H1 (cell line): Measurements from ENCODE around the gene GADD45GIP1. TPM values are rescaled to one million over a fixed set of nuclear protein-coding genes. Genes with fewer than 3 reads are reported as not detected.

Experiments
- CTCF ChIA-PET: fragments of 300-600 bp; sonication (Branson Sonifier 250); formaldehyde crosslinking; loops from one replicate; lab custom pipeline; 2021; ENCODE audit not compliant: partially characterized antibody; lab: Charles Lee
- POLR2A ChIA-PET: fragments of 300-600 bp; sonication (Branson Sonifier 250); formaldehyde crosslinking; loops from one replicate; lab custom pipeline; 2021; ENCODE audit warnings: inconsistent platforms; ENCODE audit not compliant: partially characterized antibody; lab: Charles Lee
- DNase-seq, 2 experiments: peaks; one replicate each; pipeline versions ENCODE4 v3.0.0 to v3.0.0-alpha.2; 2010 to 2022; ENCODE audit warnings: low spot score in 2 of 2, low read depth in 1 of 2, mixed read lengths in 1 of 2
- FAIRE-seq: peaks from 2 replicates; lab custom pipeline; 2011; peaks lifted over from hg19 to GRCh38; lab: Jason Lieb, UNC
- H2AFZ ChIP-seq: 2 replicates; pipeline ENCODE4 v1.8.1; 2012; ENCODE audit warnings: low read length, inconsistent platforms
- H2AK5ac ChIP-seq: 2 replicates; pipeline ENCODE4 v1.6.1; 2013; ENCODE audit warnings: low read depth, low read length
- H2BK120ac ChIP-seq: replicated peaks from 2 replicates; pipeline ENCODE3; 2013; ENCODE audit warnings: low read depth, low read length, inconsistent platforms
- H2BK12ac ChIP-seq: 2 replicates; pipeline ENCODE4 v1.6.1; 2013; ENCODE audit warnings: low read depth, low read length
- H2BK15ac ChIP-seq: 2 replicates; pipeline ENCODE4 v1.6.1; 2013; ENCODE audit warnings: low read length
- H2BK20ac ChIP-seq: 2 replicates; pipeline ENCODE4 v1.6.1; 2013; ENCODE audit warnings: low read length
- H2BK5ac ChIP-seq: 2 replicates; pipeline ENCODE4 v1.6.1; 2013; ENCODE audit warnings: low read depth, low read length
- H3K14ac ChIP-seq: 2 replicates; pipeline ENCODE4 v1.6.1; 2013; ENCODE audit warnings: inconsistent platforms; ENCODE audit not compliant: insufficient read length
- H3K18ac ChIP-seq: 2 replicates; pipeline ENCODE4 v1.6.1; 2013; ENCODE audit warnings: low read length; ENCODE audit errors: extremely low read depth
- H3K23ac ChIP-seq: 2 replicates; pipeline ENCODE4 v1.6.1; 2013; ENCODE audit warnings: inconsistent platforms; ENCODE audit not compliant: insufficient read length
- H3K23me2 ChIP-seq: 2 replicates; pipeline ENCODE4 v1.6.1; 2013; ENCODE audit warnings: low read depth, low read length
- H3K27ac ChIP-seq: 2 replicates; pipeline ENCODE4 v1.6.1; 2011; ENCODE audit warnings: low read depth, low read length, inconsistent platforms
- H3K27me3 ChIP-seq, 4 experiments: replicated peaks in 1 of 4; 1 replicate in 1 of 4; 2 replicates in 3 of 4; pipeline versions ENCODE4 v1.6.1 to v1.8.1; 2011 to 2013; ENCODE audit warnings: low read length in 3 of 4, mild to moderate bottlenecking in 3 of 4, inconsistent platforms in 2 of 4, mixed read lengths in 2 of 4, moderate library complexity in 1 of 4; ENCODE audit not compliant: control insufficient read depth in 3 of 4, insufficient read depth in 3 of 4; ENCODE audit errors: extremely low read depth in 1 of 4
- H3K36me3 ChIP-seq, 4 experiments: 2 replicates each; pipeline versions ENCODE4 v1.6.1 to v1.8.1; 2011 to 2013; ENCODE audit warnings: mild to moderate bottlenecking in 4 of 4, low read length in 3 of 4, moderate library complexity in 2 of 4, control low read depth in 1 of 4, inconsistent platforms in 1 of 4; ENCODE audit not compliant: insufficient read depth in 4 of 4, control insufficient read depth in 2 of 4
- H3K4ac ChIP-seq: replicated peaks from 2 replicates; pipeline ENCODE3; 2013; ENCODE audit warnings: low read length, low read depth, mixed read lengths, inconsistent platforms; ENCODE audit not compliant: insufficient read length
- H3K4me1 ChIP-seq, 4 experiments: replicated peaks in 1 of 4; 1 replicate in 1 of 4; 2 replicates in 3 of 4; pipeline versions ENCODE4 v1.6.1 to v1.8.1; 2011 to 2013; ENCODE audit warnings: low read length in 3 of 4, inconsistent platforms in 2 of 4, mixed read lengths in 1 of 4; ENCODE audit not compliant: insufficient read depth in 4 of 4, control insufficient read depth in 3 of 4
- H3K4me2 ChIP-seq, 2 experiments: 2 replicates each; pipeline versions ENCODE4 v1.6.1 to v1.8.1; 2011 to 2013; ENCODE audit warnings: low read depth in 2 of 2, low read length in 2 of 2, control low read depth in 1 of 2, inconsistent platforms in 1 of 2, mild to moderate bottlenecking in 1 of 2; ENCODE audit not compliant: insufficient read depth in 1 of 2
- H3K4me3 ChIP-seq, 4 experiments: fragments of 200-600, 300-600 bp in 1 of 4; sonication (generic), shearing (Covaris generic), sonication (Bioruptor Twin) in 1 of 4; 2 replicates each; pipeline versions ENCODE4 v1.5.1 to v1.8.1; 2011 to 2016; ENCODE audit warnings: low read length in 4 of 4, low read depth in 3 of 4, control low read depth in 2 of 4, inconsistent platforms in 2 of 4, mild to moderate bottlenecking in 2 of 4, mixed read lengths in 1 of 4, moderate library complexity in 1 of 4; ENCODE audit not compliant: insufficient read depth in 2 of 4; ENCODE audit errors: extremely low read depth in 1 of 4
- H3K56ac ChIP-seq: replicated peaks from 2 replicates; pipeline ENCODE3; 2013; ENCODE audit warnings: low read depth, mild to moderate bottlenecking, mixed read lengths, low read length, inconsistent platforms; ENCODE audit not compliant: insufficient read length
- H3K79me1 ChIP-seq: 2 replicates; pipeline ENCODE4 v1.6.1; 2013; ENCODE audit warnings: low read depth, low read length, control low read depth
- H3K79me2 ChIP-seq, 2 experiments: 2 replicates each; pipeline versions ENCODE4 v1.6.1 to v1.8.1; 2012 to 2013; ENCODE audit warnings: low read length in 2 of 2, mild to moderate bottlenecking in 2 of 2, inconsistent platforms in 1 of 2; ENCODE audit not compliant: insufficient read depth in 2 of 2, control insufficient read depth in 1 of 2
- H3K9ac ChIP-seq, 4 experiments: replicated peaks in 1 of 4; 1 replicate in 1 of 4; 2 replicates in 3 of 4; pipeline versions ENCODE4 v1.6.1 to v1.8.1; 2011 to 2013; ENCODE audit warnings: low read depth in 3 of 4, low read length in 3 of 4, control low read depth in 2 of 4, mild to moderate bottlenecking in 2 of 4, moderate library complexity in 2 of 4, inconsistent platforms in 1 of 4; ENCODE audit errors: extremely low read depth in 1 of 4
- H3K9me3 ChIP-seq, 2 experiments: 2 replicates each; pipeline versions ENCODE4 v1.6.1 to v1.8.1; 2012 to 2013; ENCODE audit warnings: mild to moderate bottlenecking in 2 of 2, moderate library complexity in 2 of 2, control low read depth in 1 of 2, inconsistent platforms in 1 of 2, low read depth in 1 of 2, low read length in 1 of 2, mixed read lengths in 1 of 2; ENCODE audit not compliant: insufficient read depth in 2 of 2
- H4K20me1 ChIP-seq, 2 experiments: replicated peaks in 1 of 2; 2 replicates each; pipeline versions ENCODE3 to v1.8.1; 2011 to 2013; ENCODE audit warnings: inconsistent platforms in 2 of 2, low read length in 2 of 2, mild to moderate bottlenecking in 1 of 2; ENCODE audit not compliant: insufficient read depth in 2 of 2, control insufficient read depth in 1 of 2
- H4K5ac ChIP-seq: 2 replicates; pipeline ENCODE4 v1.6.1; 2013; ENCODE audit warnings: low read length, low read depth, mixed read lengths, inconsistent platforms; ENCODE audit not compliant: insufficient read length
- H4K8ac ChIP-seq: 2 replicates; pipeline ENCODE4 v1.8.0; 2013; ENCODE audit warnings: mild to moderate bottlenecking, moderate library complexity, low read length, inconsistent platforms; ENCODE audit not compliant: insufficient read depth; ENCODE audit errors: extremely low read depth
- H4K91ac ChIP-seq: replicated peaks from 2 replicates; pipeline ENCODE3; 2013; ENCODE audit warnings: low read length, mixed read lengths, inconsistent platforms; ENCODE audit not compliant: insufficient read length
- EGR1 ChIP-seq: IDR thresholded peaks from 2 replicates; pipeline ENCODE4 v1.6.1; 2011; ENCODE audit warnings: low read depth, low read length, borderline replicate concordance
- EZH2 ChIP-seq: fragments of 200-600 bp; sonication (generic); IDR thresholded peaks from 2 replicates; pipeline ENCODE4 v1.7.1; 2012; ENCODE audit warnings: low read depth, mild to moderate bottlenecking, moderate library complexity, low read length, inconsistent platforms; ENCODE audit not compliant: severe bottlenecking
- HDAC6 ChIP-seq: IDR thresholded peaks from one replicate; pipeline ENCODE4 v1.7.1; 2012; ENCODE audit warnings: low read depth, mild to moderate bottlenecking, inconsistent platforms, low read length, moderate library complexity
- POU5F1 ChIP-seq: IDR thresholded peaks from 2 replicates; pipeline ENCODE4 v1.6.1; 2011; ENCODE audit warnings: low read depth, mild to moderate bottlenecking, low read length, moderate library complexity
- RAD21 ChIP-seq, 2 experiments: IDR thresholded peaks in 1 of 2; conservative IDR thresholded peaks in 1 of 2; 2 replicates each; pipeline ENCODE4 v1.6.1; 2011; ENCODE audit warnings: low read depth in 2 of 2, low read length in 2 of 2, improper control_type of control experiment in 1 of 2, inconsistent platforms in 1 of 2, mild to moderate bottlenecking in 1 of 2, moderate library complexity in 1 of 2
- RBBP5 ChIP-seq: IDR thresholded peaks from 2 replicates; pipeline ENCODE4 v1.7.1; 2012; ENCODE audit warnings: low read depth, mild to moderate bottlenecking, inconsistent platforms, low read length, moderate library complexity, borderline replicate concordance
- TBP ChIP-seq: IDR thresholded peaks from 2 replicates; pipeline ENCODE4 v1.6.1; 2011; ENCODE audit warnings: low read depth, low read length, improper control_type of control experiment
- WGBS, 2 experiments: shearing (Covaris generic) in 1 of 2; methylation state at CpG; one replicate each; pipeline versions ENCODE4 v1.1.6 to v1.1.7; 2013 to 2015; ENCODE audit warnings: low lambda C conversion rate in 2 of 2, mixed read lengths in 2 of 2, inconsistent platforms in 1 of 2, low coverage in 1 of 2, missing lambda C conversion rate in 1 of 2; ENCODE audit not compliant: insufficient replicate concordance in 2 of 2, insufficient coverage in 1 of 2, insufficient read length in 1 of 2; ENCODE audit errors: extremely low coverage in 1 of 2, missing lambda C conversion rate in 1 of 2; 5-methylcytosine and 5-hydroxymethylcytosine counted together
- polyA plus RNA-seq, 7 experiments: library from polyadenylated mRNA; depleted of rRNA in 3 of 7; stranded (reverse) in 5 of 7; unstranded in 2 of 7; fragments of >200 nt in 5 of 7; fragments of 200-250 nt in 2 of 7; gene quantifications; 1 replicate in 5 of 7; 2 replicates in 1 of 7; 4 replicates in 1 of 7; pipeline versions ENCODE4 v1.2.1 to v1.2.3, GENCODE V29; 2011 to 2013; ENCODE audit warnings: missing spikeins in 2 of 7, mixed read lengths in 2 of 7
- total RNA-seq: library from RNA; stranded (reverse); fragmentation: NEBNext Ultra II Directional; extraction: Animal tissue kit (Norgen Biotek cat#: 25700); gene quantifications from 2 replicates; pipeline ENCODE4 v1.2.1, GENCODE V29; 2021
- TF ChIP-seq, protein P1 (sequence below): IDR thresholded peaks from 2 replicates; pipeline ENCODE4 v1.6.1; 2012; ENCODE audit warnings: low read length, inconsistent platforms

The GADD45GIP1 gene
- total and polyA plus RNA-seq, 2 of the 8 experiments (the other 6 are each of a cell fraction or from before 2014, with no cell fraction given), result 42.2 to 42.6 TPM

DNA sequence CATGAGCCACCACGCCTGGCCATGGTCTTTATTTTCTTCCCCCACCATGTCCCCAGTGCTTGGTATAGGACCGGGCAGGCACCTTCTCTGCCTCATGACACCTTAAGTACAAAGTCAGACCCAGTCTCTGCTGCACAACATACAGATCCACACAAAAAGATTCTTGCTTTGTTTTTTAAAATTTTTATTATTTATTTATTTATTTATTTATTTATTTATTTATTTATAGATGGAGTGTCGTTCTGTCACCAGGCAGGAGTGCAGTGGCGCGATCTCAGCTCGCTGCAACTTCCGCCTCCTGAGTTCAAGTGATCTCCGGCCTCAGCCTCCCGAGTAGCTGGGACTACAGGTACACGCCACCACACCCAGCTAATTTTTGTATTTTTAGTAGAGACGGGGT is 35.7 kb upstream of the GADD45GIP1 start:
- DNase-seq, result no peak
- ChIA-PET CTCF (interaction anchor here (0.7 to 3.3 kb wide), 11 partner anchors 12 to 102 kb away, joined by 3 to 18 read pairs (median 4); no protein-coding TSS in a partner anchor), POLR2A (interaction anchor here (1.0 to 1.6 kb wide), 4 partner anchors 12 to 171 kb away, joined by 3 to 6 read pairs (median 4); no protein-coding TSS in a partner anchor)
- H3K79me2 ChIP-seq, result no peaks in the 10 kb centered on the region
- no peaks in the 10 kb centered on the region for H3K9me3 ChIP-seq
- H2BK120ac ChIP-seq, result no peak overlapping the region
- peaks cover 3% of the 10 kb centered on the region; the same call in 1 of the 2 replicates for H3K79me1 ChIP-seq
- no peak overlapping the region for H4K91ac ChIP-seq
- TF ChIP-seq, protein P1, sequence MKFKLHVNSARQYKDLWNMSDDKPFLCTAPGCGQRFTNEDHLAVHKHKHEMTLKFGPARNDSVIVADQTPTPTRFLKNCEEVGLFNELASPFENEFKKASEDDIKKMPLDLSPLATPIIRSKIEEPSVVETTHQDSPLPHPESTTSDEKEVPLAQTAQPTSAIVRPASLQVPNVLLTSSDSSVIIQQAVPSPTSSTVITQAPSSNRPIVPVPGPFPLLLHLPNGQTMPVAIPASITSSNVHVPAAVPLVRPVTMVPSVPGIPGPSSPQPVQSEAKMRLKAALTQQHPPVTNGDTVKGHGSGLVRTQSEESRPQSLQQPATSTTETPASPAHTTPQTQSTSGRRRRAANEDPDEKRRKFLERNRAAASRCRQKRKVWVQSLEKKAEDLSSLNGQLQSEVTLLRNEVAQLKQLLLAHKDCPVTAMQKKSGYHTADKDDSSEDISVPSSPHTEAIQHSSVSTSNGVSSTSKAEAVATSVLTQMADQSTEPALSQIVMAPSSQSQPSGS, result no peak
- no peak for TF ChIP-seq RAD21 (IDR thresholded peaks at IDR 0.05 in 1 of 2, conservative IDR thresholded peaks at IDR 0.05 in 1 of 2; ENCODE audit: low read depth in 2 of 2, low read length in 2 of 2)
- TF ChIP-seq RBBP5, result no peak
- no peak for TF ChIP-seq POU5F1
- TF ChIP-seq EZH2, result no peak
- TF ChIP-seq HDAC6, result no peak
- TF ChIP-seq EGR1, result no peak
- TF ChIP-seq TBP, result no peak
- no peak overlapping the region for H2BK12ac ChIP-seq
- no peak overlapping the region for H3K56ac ChIP-seq
- peaks cover 10 to 32% of the 10 kb centered on the region in 2 experiments for H4K20me1 ChIP-seq
- H3K23me2 ChIP-seq, result peaks cover 25% of the 10 kb centered on the region
- H2BK20ac ChIP-seq, result no peak overlapping the region
- H3K14ac ChIP-seq, result no peak overlapping the region
- FAIRE-seq, result no peak
- H3K36me3 ChIP-seq, result peaks cover 0 to 8% (median 0%) of the 10 kb centered on the region in 4 experiments; a peak in 1 of 8 replicates
- no peak overlapping the region for H3K4me2 ChIP-seq
- H3K4ac ChIP-seq, result no peak overlapping the region
- no peak overlapping the region for H2BK5ac ChIP-seq
- no peak overlapping the region for H2AK5ac ChIP-seq
- H3K4me1 ChIP-seq, result peaks cover 0 to 14% (median 9%) of the 10 kb centered on the region in 4 experiments; a peak in 5 of 7 replicates
- H3K18ac ChIP-seq, result no peak overlapping the region
- no peak overlapping the region for H4K8ac ChIP-seq
- H2AFZ ChIP-seq, result no peak overlapping the region
- H3K9ac ChIP-seq, result no peak overlapping the region
- H3K4me3 ChIP-seq, result no peak overlapping the region
- H2BK15ac ChIP-seq, result no peak overlapping the region
- no peak overlapping the region for H3K23ac ChIP-seq
- 88% methylated on average over 11 of the region's 11 CpGs; no CpG with 5 or more reads in 1 of the 2 experiments for WGBS, 2 experiments
- no peak overlapping the region for H3K27ac ChIP-seq
- H4K5ac ChIP-seq, result no peak overlapping the region
- peaks cover 45 to 80% (median 71%) of the 10 kb centered on the region in 4 experiments for H3K27me3 ChIP-seq
